HG03439 (cell line): ENCODE data around the gene PMEPA1.
A peak's percentile ranks its signal among the peaks of the same experiment; 100 is the strongest.

Experiments
- ATAC-seq: cut with Tn5 transposase; IDR thresholded peaks from one replicate; pipeline ENCODE4 v1.9.1; 2021; ENCODE audit warnings: mild to moderate bottlenecking, moderate library complexity; ENCODE audit not compliant: unreplicated experiment

Gene PMEPA1

GRCh38 chr20:57695012-57695411 lies 14.8 kb downstream of the PMEPA1 start:
- no peak for ATAC-seq

- ATAC-seq = no peak
These were observed 15.3 kb downstream of the PMEPA1 start for GRCh38 chr20:57694481-57694880.

GRCh38 chr20:57693670-57694329 lies 16.0 kb downstream of the PMEPA1 start:
- ATAC-seq = no peak

DNA sequence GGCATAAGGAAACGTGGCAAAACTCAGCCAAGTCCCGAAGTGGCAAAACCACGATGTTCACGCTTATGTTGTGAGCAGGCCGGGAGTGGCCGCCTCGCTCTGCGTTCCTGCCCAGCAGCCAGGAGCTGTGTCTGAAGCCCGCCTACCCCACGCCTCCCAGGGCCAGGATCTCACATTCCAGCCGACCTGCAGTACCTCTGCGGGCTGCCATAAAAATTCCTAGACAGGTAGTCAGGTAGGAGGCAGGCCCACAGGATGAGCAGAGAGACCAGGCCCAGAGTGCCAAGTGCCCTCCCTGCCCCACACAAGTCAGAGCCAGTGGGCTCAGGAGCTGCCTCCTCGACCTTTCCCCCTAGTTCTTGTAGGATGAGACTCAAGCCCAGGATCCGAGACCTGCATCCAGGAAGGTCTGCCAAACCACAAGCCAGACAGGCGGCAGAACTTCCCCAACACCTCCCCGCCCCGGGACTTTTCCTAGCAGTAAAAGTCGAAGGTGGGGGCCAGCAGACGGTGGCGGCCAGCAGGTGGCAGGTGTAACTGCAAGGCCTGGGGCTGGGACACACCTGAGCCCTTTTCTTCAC lies 16.7 kb downstream of the PMEPA1 start:
- no peak for ATAC-seq

DNA sequence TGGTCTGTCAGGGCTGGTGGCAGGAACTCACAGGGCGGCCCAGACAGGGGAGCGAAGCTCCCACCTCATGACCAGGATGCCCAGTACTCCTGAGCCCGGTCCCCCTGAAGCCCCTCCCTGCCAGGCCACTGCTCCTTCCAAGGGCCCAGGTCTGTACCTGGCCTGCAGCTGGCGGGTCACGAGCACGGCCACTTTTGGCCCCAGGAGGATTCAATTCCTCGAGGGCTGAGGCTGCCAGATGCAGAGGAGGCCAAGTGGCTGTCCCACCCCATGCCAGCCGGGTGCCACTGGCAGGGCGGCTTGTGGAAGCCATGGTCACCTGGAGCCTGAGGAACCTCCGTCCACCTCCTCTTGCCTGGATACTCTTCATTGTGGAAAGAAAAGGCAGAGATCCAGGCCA lies 17.4 kb downstream of the PMEPA1 start:
- ATAC-seq = no peak

GRCh38 chr20:57691699-57692098 lies 18.1 kb downstream of the PMEPA1 start:
- no peak for ATAC-seq

GRCh38 chr20:57690525-57690924 lies 19.3 kb downstream of the PMEPA1 start:
- ATAC-seq = no peak

GRCh38 chr20:57689745-57690481 lies 19.9 kb downstream of the PMEPA1 start:
- ATAC-seq = no peak

GRCh38 chr20:57688864-57689263 lies 21.0 kb downstream of the PMEPA1 start:
- ATAC-seq = no peak

DNA sequence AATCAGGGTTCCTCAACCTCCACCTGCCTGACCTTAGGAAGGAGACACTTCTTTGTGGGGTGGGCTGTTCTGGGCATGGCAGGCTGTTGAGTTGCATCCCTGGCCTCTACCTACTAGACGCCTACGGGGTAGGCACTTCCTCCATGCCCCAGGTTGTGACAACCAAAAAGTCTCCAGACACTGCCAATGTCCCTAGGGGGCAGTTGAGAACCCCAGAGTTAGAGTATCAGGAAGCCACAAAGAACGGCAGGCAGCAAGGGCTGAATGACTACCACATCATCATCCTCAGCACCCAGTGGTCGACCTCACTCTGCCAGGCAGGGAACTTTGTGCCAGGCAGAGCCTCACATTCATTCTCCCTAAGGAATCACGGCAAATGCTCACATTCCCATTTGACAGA lies 21.5 kb downstream of the PMEPA1 start:
- no peak for ATAC-seq

- no peak for ATAC-seq
These were observed 22.7 kb downstream of the PMEPA1 start for GRCh38 chr20:57686931-57687652.

DNA sequence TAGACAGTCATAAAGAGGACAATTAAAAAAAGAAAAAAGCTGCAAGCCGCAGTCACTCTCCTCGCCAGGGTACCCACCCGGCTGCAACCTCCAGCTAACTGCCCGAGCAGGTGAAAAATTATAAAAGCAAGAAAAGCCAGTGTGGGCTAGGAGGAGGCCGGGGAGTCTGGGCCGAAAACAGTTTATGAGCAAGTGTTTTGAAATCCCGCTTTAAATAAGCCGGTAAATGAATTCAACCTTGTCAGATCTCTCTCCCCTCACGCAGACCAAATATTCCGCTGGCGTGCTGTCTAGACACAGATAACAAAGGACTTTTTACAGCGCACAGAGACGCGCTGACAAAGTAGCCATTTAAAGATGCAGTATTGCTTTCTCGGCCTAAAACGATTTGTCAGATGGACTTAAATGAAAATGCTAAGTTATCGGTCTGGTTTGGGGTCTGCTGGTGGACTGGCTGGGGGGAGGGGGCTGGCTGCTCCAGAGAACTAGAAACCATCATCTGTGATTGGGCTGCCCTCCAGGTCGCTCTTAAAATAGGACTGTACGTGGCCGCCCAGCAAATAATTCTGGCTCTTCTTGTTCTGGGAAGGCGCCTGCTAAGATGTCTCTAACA lies 24.6 kb downstream of the PMEPA1 start:
- ATAC-seq = no peak

DNA sequence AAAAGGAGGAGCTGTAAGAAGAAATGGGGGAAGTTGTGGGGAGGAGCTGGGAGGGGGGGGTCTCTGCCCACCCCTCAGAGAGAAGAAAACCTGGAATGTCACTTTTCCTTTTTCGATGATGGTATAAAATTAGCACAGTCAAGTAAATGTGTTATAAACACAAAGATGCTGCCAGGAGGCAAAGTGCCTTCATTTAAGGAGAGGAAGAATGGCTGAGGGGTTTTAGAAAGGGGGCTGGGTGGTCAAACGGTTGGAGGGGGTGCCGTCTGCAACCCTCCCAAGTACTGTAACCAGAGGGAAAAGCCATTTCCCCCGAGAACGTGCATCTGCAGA lies 25.0 kb downstream of the PMEPA1 start:
- ATAC-seq = no peak

GRCh38 chr20:57683881-57684807 lies 25.7 kb downstream of the PMEPA1 start:
- ATAC-seq = no peak

GRCh38 chr20:57683287-57683686 lies 26.5 kb downstream of the PMEPA1 start:
- no peak for ATAC-seq

DNA sequence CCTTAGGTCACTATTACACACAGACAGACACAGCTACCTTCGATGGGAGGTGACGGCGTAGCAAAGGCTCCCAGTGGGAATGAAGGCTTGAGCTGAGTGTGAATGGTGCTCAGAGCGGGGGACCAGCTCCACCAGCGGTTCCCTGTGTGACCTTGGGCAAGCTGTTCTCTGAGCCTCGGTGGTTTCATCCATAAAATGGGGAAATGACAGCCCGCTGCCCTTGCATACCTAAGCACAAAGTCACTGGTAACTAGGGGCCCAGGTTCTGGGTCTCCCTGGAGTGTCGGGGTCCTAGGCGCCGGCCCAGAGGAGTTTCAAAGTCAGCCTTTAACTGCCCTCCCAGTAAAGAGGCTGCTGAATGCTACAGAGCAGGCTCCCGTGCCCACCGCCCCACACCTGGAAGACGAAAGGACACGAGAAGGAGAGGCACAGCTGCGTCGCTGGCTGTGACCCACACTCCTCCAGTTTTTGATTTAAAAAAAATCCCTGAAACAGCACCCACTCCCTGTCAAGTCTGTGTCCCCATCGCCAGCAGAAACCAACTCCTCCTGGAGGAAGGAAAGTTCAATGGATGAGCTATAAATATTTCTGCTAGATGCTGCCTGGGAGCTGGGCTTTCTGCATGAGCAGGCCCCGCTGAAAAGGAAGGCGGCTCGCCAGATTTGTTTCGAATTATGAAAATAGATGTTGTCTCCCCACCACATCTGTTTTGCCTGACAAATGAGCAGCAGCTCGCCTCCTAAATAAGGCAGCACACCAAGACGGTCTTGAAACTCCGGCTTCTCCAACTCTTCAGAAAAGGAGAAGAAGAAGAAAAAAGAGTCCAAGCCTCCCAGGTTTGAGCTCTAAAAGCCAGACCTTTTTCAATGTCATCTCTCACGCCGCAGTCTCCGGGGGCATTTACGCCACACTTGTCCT lies 27.4 kb downstream of the PMEPA1 start:
- ATAC-seq = peak; percentile 29

- ATAC-seq = peak; percentile 24
These were observed 28.6 kb downstream of the PMEPA1 start for GRCh38 chr20:57680934-57681914.

DNA sequence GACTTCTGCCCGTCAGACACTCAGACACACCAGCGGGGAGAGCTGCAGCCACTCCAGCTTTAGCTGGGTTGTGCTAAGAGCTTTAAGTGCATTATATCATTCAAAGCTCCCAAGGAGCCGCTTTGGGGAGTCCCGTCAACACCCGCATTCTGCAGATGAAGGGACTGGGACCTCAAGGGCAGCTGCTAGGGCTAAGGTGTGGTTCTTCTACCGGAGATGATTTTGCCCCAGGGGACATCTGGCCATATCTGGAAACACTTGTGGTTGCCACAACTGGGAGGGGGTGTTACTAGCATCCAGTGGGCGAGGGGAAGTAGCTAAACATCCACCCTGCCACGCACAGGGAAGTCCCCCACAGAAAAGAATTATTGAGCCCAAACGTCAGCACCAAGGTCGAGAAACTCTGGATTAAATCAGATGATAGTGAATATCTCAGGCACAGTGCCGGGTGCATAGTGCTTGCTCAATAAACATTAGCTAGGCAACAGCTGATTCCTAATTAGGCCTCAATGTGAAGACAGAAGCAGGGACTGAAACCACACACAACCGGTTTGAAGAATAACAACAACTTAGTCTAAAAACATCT lies 29.6 kb downstream of the PMEPA1 start:
- ATAC-seq = peak; percentile 53
